ENCODE measurements around the gene CXXC5. TPM values are rescaled to one million over a fixed set of nuclear protein-coding genes. Genes with fewer than 3 reads are reported as not detected.

CXXC5 gene
- total RNA-seq, 1 donor from 2014 or later: 81.6 TPM

DNA sequence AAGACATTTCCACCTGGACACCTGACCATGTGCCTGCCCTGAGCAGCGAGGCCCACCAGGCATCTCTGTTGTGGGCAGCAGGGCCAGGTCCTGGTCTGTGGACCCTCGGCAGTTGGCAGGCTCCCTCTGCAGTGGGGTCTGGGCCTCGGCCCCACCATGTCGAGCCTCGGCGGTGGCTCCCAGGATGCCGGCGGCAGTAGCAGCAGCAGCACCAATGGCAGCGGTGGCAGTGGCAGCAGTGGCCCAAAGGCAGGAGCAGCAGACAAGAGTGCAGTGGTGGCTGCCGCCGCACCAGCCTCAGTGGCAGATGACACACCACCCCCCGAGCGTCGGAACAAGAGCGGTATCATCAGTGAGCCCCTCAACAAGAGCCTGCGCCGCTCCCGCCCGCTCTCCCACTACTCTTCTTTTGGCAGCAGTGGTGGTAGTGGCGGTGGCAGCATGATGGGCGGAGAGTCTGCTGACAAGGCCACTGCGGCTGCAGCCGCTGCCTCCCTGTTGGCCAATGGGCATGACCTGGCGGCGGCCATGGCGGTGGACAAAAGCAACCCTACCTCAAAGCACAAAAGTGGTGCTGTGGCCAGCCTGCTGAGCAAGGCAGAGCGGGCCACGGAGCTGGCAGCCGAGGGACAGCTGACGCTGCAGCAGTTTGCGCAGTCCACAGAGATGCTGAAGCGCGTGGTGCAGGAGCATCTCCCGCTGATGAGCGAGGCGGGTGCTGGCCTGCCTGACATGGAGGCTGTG, 32.4 kb downstream of the CXXC5 start:
- no peak for DNase-seq (ENCODE audit: low spot score)

DNA sequence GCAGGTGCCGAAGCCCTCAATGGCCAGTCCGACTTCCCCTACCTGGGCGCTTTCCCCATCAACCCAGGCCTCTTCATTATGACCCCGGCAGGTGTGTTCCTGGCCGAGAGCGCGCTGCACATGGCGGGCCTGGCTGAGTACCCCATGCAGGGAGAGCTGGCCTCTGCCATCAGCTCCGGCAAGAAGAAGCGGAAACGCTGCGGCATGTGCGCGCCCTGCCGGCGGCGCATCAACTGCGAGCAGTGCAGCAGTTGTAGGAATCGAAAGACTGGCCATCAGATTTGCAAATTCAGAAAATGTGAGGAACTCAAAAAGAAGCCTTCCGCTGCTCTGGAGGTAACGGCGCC, 32.9 kb downstream of the CXXC5 start:
- DNase-seq (ENCODE audit: low spot score): no peak

DNA sequence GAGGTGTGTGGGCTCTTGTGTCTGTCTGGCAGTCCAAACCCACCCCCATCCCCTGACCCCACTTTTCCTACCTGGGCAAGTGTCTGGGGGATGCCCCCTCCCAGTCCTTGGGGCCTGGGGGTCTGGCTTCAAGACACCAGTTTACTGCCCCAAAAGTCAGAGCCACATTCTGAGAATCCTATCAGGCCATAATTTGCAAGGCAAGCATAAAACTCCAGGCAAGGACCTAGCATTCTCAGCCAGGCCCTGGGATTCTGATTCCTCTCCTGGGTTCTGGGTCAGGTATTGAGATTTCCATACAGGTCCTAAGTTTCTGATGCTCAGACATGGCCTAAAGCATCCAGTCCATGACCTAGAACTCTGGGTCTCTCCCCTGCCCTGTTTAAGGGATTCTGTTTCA, 33.3 kb downstream of the CXXC5 start:
- no peak for DNase-seq (ENCODE audit: low spot score)

DNA sequence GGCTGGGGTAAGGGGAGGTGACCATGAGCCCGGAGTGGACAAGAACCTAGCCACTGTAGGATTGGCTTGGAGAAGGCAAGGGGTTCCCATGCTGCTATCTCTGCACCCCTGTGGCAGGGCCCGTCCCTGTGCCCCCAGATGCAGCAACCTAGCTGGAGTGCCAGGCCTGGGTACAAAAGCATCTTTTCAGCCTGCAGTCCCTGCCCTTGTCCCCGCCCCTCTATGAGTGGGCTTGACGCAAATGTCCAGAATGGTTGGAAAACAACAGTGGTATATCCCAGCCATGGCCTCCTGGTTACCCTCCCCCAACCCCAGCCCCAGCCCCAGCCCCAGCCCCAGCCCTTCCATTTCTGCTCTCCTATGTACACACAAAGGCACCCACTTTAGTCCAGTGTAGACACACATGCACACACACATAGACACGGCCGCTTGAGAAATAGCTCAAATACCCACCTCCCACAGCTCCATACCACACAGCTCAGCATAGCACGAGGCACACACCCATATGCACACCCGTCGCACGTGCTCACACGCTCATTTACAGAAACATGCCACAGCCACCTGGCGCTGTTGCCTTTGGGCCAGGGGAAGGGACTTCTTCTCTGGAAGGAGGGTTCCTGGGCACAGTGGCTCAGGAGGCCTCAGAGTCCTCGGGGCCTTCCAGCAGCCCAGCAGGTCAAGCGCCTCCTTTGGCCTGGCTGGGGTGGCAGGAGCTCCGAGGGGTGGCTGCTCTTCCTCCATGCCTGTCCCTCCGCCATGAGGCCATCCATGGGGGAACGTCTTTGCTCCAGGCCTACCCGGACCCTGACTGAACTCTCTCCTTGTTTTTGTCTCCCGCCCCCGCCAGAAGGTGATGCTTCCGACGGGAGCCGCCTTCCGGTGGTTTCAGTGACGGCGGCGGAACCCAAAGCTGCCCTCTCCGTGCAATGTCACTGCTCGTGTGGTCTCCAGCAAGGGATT, 34.1 kb downstream of the CXXC5 start:
- DNase-seq (ENCODE audit: low spot score): no peak

DNA sequence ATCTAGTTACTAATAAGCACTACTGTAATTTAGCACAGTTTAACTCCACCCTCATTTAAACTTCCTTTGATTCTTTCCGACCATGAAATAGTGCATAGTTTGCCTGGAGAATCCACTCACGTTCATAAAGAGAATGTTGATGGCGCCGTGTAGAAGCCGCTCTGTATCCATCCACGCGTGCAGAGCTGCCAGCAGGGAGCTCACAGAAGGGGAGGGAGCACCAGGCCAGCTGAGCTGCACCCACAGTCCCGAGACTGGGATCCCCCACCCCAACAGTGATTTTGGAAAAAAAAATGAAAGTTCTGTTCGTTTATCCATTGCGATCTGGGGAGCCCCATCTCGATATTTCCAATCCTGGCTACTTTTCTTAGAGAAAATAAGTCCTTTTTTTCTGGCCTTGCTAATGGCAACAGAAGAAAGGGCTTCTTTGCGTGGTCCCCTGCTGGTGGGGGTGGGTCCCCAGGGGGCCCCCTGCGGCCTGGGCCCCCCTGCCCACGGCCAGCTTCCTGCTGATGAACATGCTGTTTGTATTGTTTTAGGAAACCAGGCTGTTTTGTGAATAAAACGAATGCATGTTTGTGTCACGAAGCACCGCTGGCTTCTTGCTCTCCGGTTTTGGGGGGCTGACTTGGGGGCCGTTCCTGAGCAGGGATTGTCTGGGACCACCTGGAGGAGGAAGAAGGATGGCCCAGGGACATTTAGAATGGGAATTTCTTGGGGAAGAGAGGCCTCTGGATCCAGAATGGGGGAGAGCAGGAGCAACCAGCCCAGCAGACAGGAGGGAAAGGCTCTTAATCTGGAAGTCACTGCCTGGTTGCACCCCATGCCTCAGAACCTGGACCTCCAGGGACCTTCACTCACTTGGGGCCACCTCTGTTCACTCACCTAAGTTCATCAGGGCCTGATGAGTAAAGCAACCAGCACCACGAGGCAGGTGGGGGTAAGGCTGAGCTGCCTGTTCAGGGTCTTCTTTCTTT, 35.4 kb downstream of the CXXC5 start:
- DNase-seq (ENCODE audit: low spot score): no peak

DNA sequence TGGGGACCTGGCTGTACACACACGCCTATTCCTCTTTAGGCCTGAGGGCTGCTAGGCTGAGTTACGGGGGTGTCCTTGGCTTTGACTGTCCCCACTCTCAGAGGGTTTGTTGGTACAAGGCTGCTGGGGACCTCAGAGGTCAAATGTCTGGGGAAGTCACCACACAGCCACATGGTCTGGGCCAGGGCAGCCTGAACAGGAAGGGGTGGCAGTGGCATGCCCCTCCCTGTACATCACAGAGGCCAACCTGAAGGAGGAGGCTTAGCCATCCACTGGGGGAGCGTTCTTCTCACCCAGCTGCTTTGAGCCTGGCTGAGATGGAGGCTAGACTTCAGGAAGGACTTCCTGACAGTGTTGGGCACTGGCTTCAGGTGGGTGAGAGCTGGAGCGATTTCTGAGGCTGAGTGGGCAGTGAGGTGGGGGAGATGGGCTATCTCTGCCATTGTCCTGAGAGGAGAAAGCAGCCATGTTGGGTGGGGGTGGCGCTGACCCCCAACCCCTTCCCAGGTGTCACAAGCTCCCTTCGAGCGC, 36.3 kb downstream of the CXXC5 start:
- DNase-seq (ENCODE audit: low spot score): no peak

DNA sequence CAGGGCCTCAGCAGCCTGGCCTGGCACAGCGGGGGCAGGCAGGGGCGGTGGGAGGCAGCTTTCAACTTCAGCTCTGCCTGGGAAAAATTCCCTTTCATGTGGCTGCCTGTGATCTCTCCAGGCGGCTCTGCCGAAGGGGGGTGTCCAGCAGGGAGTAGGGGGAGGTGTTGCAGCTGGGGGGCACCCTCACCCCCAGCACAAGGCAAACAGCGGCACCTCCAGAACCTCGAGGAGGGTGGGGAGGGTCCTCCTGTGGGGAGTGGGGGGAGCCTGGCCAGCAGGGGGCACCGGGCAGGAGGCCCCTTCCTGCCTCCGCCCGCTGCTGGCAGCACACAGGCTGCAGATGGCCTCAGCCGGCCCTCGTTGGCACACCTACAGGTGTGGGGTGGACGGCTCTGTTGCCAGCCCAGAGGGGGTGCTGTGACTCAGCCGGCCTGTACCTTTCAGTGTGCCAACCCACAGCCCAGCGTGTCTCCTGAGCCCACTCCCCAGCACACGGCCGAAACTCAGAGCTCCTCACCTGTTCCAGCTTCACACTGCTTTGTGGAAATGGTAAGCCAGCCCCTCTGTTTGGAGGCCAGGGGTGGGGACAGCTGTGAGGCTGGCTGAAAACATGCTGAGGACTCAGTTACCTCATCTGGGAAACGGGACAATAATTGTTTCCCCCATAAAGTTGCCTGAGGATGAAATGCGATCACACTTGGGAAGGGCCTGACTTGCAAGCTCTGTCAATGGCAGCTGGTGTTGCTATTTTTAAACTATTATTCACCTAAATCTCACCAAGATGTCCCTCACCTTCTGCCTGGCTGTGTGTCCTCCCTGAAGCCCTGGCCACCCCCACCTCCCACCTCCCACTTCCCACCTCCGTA, 37.0 kb downstream of the CXXC5 start:
- no peak for DNase-seq (ENCODE audit: low spot score)

DNA sequence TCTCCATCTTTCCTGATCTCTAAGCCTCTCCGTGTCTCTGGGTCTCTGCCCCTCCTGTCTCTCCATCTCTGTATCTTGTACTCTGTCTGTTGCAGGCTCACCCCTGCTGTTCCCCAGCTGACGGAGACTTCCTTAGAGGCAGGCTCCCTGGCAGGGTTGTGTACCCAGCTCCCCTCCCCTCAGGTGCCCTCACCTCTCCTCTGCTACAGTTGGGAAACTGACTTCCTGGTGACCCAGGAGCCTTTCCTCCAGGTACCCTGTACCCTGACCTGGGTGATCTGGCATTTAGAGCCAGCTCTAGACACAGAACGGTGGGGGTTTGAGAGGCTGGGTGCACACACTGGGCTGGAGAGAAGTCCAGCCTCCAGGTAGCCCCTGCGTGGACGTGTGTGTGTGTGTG, 37.7 kb downstream of the CXXC5 start:
- no peak for DNase-seq (ENCODE audit: low spot score)

DNA sequence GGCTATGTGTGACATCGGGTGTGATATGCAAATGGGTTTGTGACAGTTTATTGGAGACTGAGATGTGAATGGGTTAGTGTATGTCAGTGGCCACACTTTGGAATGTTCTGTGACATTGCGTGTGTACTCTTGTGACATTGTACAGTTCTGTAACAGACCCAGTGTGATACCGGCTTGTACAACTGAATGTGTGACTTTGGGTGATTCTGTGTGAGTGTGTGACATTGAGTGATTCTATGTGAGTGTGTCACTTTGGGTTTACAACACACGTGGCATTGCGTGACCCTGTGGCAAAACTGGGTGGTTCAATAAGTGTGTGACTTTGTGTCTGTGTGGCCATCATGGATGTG, 38.2 kb downstream of the CXXC5 start:
- DNase-seq (ENCODE audit: low spot score): no peak

DNA sequence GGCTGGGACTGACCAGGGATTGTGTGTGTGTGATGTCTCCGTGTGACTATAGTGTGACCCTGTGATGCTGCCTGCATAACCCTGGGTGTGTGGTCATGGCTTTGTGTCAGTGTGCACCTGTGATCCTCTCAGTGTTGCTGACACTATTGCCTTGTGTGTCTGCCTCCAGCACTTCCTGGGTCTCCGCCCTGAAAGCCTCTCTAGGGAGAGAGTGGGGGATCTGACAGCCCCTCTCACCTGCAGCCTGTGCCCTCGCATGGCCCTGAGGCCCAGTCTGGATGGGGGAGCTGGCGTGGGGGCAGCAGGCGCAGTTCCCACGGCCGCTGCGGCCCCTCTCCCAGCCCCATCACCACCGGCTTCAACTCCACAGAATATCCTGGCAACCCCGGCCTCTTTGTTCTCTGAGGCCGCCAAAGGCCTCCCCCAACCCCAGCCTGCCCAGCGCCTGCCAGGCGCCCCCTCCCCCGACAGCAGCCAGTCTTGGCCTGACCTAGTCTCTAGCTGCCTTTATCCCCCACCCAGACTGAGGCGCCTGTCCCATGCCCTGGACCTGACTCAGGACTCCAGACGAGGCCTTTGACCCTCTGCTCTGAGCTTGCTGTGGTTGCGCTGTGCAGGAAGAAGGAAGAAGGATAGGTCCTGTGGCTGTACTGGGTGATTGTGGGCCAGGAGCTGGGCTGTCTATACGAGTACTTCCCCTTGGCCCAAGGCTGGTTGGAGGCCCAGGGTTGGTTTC, 38.7 kb downstream of the CXXC5 start:
- DNase-seq (ENCODE audit: low spot score): no peak

DNA sequence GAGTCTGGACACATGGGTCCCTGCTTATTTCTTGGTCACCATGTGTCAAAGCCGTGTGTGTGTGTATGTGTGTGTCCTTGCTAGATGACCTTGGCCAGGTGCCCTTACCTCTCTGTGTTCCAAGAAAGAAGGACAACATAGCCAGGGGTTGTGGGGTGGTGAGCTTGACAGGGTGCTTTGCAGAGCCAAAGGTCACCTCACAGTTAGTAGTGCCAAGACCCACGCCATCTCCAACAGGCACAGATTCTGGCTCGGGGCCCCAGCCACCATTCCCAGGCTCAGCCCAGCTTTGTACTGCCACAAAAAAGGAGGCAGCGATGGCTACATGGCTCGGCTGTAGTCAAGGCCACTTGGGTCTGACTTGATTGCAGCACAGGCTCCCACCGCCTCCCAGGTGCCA, 39.5 kb downstream of the CXXC5 start:
- no peak for DNase-seq (ENCODE audit: low spot score)

DNA sequence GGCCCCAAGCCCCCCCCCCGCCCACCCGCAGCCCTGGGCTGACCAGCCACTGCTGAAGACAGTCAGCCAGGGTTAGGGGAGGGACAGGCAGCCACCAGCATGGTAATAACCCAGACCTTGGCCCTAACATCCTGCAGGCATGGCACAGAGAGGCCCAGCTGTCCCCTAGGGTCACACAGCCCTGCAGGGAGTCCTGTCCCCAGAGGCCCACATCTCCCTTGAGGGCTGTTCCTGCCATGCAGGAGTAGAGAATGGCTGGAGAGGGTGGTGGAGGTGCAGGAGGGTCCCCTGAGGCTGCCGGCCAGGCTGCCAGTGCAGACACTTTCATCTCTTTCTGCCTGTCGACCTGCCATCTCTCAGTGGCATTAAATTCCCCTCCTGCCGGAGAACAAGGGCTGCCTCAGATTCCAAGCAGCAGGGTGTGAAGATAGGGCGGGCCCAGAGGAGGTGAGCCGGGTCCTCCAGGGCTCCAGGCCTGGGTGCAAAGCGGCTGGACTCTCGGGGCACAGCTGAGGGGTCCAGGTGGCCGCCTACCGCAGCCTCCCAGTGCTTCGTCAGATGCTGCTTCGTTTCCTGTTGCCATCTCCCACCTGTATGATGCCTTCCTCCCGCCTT, 40.0 kb downstream of the CXXC5 start:
- no peak for DNase-seq (ENCODE audit: low spot score)

DNA sequence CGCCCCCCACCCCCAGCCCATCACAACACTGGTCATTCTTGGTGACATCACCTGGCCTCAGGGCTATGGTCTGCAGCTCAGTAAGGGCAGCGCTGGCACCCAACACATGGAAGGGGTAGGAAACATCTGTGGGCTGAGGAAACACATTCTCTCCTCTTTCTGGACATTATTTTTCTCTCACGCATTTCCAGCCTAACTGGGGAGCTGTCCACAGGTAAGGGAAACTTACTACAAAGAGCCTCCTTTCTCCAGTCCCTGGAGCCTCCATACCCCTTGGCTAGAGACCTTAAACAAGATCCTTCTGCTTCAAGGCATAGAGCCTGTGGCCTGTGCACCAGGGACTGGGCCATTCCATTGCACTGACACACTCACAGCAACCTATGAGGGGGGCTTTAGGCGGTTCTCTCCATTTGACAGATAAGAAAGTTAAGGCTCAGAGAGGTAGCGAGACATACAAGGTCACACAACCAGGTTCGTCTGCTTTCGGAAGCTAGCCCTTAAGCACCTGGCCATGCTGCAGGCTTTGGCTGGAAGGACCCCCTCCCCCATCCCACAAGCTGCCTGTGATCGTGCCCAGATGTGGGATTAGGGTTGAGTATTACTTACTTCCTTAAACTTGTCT, 40.7 kb downstream of the CXXC5 start:
- DNase-seq (ENCODE audit: low spot score): no peak

DNA sequence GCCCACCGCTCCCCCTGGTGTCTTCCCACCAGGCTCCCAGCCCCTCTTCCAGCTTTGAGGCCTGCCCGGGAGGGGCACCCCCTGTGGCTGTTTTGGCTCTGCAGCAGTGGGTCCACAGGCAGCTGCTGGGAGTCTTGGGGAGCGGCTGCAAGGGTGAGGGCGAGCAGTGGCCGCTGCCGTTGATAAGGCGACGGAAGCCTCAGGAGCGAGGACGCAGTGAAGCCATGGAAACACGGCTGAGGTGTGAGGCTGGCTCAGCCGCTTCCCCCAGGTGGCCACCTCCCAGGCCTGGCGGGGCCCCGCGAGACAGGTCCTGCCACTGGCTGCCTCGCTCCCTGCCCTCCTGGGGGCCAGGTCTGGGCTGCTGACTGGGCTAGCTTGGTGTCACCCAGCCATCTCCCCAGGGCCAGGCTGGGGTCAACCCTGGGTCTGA, 41.5 kb downstream of the CXXC5 start:
- no peak for DNase-seq (ENCODE audit: low spot score)

DNA sequence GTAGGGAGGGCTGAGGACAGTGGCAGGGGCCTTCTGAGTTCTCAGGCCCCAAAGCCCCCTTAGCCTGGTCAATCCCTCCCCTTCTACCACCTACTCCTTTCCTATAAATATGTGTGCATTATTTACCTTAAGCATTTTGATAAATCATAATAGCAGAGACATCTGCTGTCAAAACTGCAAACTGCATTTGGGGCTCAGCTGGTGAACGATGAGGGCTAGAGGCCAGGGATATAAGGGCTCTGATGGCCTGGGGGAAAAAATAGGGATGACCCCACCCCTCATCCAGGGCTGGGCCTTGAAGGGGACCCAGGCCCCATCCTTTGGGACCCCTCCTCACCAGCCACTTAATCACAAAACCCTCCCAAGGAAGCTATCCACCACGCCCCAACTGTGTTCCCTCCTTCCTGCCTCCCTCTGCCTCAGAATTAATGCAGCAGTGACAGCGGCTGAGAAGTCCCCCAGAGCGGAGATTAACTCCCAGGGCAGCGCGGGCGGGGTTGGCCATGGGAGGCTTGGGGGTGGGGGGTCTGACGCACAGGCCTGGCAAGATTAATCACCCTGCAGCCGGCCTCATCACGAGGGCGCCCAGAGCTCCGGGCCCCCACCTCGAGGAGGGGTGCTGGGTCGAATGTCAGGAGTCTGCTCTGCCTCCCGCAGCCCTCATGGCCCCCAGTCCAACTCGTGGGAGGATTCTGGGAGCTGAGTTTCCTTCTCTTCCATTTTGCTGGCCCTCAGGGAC, 42.1 kb downstream of the CXXC5 start:
- DNase-seq (ENCODE audit: low spot score): peak; percentile 80

DNA sequence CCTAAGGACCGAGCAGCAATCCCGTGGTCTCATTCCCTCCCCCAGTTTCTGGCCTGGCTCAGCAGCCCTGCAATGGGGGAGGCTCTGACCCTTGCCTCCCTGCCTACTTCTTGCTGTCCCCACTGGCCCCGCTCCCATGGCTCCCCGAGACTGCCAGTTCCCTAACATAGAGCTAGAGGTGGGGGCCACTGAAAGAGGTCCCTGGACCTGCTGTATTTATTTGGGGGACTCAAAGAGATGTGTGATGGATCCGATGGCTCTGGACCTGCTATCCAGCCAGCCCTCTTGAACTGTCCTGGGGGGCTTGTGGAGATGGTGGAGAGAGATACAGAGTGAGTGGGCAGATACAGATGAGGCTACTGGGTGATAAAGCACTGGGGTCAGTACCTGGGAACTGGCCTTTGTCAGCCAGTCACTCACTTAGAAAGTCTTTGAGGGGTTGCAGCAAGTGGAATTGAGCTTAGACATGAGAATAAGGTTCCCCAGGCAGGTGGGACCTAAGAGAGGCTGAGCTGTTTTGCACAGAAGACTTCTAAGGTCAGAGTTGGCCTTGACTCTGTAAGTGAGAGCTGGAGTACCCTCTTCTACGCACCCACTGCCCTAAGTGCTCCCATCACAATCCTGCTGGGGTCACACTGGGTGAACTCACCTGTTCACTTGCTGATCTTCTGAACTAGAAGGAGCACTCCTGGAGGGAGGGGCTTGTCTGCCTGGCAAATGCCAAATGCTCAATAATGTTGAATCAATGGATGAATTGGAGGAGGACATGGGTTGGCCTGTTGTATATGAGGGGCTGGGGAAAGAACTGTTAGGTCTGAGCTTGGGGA, 42.9 kb downstream of the CXXC5 start:
- no peak for DNase-seq (ENCODE audit: low spot score)

DNA sequence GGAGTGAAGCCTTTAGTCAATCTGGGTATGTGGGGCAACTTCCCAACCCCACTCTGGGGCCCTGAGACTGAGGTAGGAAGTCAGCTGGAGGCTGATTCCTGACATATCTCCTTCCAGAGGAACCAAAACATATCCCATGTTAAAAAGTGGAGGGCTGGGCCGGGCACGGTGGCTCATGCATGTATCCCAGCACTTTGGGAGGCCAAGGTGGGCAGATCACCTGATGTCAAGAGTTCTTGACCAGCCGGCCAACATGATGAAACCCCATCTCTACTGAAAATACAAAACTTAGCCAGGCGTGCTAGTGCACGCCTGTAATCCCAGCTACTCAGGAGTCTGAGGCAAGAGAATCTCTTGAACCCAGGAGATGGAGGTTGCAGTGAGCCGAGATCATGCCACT, 44.0 kb downstream of the CXXC5 start:
- no peak for DNase-seq (ENCODE audit: low spot score)
